ENCODE data around the gene NAPG. TPM values are rescaled to one million over a fixed set of nuclear protein-coding genes. Genes with fewer than 3 reads are reported as not detected.
"Not testable (repeated sequence)": the region's sequence is repeated elsewhere in the genome, so short reads cannot be mapped to it uniquely, and the experiment has no call there.

Gene NAPG
- total RNA-seq, 4 donors from 2014 or later, result 47.5 to 56.4 (median 53.1) TPM

DNA sequence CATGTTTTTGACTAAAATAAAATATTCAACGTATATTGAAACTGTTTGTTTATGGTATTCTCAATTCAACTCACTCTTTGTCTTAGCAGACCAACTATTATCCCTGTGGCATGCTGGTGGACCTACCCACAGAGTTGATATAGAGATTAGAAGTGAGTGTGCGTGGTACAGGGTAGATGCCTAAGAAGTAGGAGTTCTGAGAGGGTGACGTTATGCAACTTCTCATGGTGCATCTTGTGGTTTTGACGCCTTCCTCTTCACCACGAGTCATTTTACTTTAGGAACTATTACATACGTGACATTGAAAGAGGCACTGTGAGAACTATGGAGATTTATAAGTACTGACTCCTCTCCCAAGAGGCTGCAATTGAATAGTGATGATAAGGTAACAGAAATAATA lies 26.6 kb upstream of the NAPG start:
- no peaks in the 10 kb centered on the region for H3K36me3 ChIP-seq
- H3K27ac ChIP-seq, result no peak overlapping the region
- WGBS, 2 donors, result 83 to 88% methylated on average over 6 of the region's 6 CpGs
- intact Hi-C loops (cut with DNase I), result no loop called here
- no peaks in the 10 kb centered on the region for H3K4me1 ChIP-seq
- TF ChIP-seq, protein P1, sequence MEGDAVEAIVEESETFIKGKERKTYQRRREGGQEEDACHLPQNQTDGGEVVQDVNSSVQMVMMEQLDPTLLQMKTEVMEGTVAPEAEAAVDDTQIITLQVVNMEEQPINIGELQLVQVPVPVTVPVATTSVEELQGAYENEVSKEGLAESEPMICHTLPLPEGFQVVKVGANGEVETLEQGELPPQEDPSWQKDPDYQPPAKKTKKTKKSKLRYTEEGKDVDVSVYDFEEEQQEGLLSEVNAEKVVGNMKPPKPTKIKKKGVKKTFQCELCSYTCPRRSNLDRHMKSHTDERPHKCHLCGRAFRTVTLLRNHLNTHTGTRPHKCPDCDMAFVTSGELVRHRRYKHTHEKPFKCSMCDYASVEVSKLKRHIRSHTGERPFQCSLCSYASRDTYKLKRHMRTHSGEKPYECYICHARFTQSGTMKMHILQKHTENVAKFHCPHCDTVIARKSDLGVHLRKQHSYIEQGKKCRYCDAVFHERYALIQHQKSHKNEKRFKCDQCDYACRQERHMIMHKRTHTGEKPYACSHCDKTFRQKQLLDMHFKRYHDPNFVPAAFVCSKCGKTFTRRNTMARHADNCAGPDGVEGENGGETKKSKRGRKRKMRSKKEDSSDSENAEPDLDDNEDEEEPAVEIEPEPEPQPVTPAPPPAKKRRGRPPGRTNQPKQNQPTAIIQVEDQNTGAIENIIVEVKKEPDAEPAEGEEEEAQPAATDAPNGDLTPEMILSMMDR (IDR thresholded peaks at IDR 0.05), result no peak
- TF ChIP-seq POLR2A (IDR thresholded peaks at IDR 0.05), result no peak
- no peak for DNase-seq
- no peaks in the 10 kb centered on the region for H3K9me3 ChIP-seq
- H3K27me3 ChIP-seq, result no peaks in the 10 kb centered on the region
- no peak overlapping the region for H3K4me3 ChIP-seq (replicated peaks in 1 of 3)

DNA sequence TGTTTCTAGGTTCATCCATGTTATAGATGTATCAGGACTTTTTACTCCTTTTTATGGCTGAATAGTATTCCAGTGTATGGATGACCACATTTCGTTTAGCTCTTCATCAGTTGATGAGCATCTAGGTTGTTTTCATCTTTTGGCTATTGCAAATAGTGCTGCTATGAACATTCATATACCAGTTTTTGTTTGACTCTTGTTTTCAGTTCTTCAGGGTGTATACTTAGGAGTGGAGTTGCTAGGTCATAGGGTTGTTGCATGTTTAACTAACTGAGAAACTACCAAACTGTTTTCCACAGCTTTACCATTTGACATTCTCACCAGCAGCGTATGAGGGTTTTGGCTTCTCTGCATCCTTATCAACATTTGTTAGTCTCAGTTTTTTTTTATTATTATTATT lies 25.8 kb upstream of the NAPG start:
- Histone ChIP-seq H3K27ac (no peak overlapping the region), H3K4me1 (no peaks in the 10 kb centered on the region), H3K9me3 (no peaks in the 10 kb centered on the region), H3K27me3 (no peaks in the 10 kb centered on the region), H3K36me3 (no peaks in the 10 kb centered on the region), H3K4me3 (replicated peaks in 1 of 3) (no peak overlapping the region)
- TF ChIP-seq POLR2A (IDR thresholded peaks at IDR 0.05), result no peak
- TF ChIP-seq, protein P1 (IDR thresholded peaks at IDR 0.05), result no peak
- WGBS, 2 donors, result 77 to 91% methylated on average over 2 of the region's 2 CpGs
- no peak for DNase-seq
- intact Hi-C loops (cut with DNase I), result no loop called here

DNA sequence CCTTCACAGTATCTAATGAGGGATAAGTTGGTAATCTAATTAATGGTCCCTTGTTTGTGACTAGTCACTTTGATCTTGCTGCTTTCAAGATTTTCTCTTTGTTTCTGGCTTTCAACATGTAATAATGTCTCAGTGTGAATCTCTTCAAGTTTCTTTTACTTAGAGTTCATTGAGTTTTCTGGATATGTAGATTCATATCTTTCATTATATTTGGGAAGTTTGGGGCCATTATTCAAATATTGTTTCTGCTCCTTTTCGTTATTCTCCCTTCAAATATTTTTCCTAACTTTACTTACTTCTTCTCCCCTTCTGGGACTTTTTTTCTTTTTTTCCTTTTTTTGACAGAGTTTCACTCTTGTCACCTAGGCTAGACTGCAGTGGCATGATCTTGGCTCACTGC lies 21.1 kb upstream of the NAPG start:
- H3K36me3 ChIP-seq, result no peaks in the 10 kb centered on the region
- no peaks in the 10 kb centered on the region for H3K4me1 ChIP-seq
- no peak overlapping the region for H3K27ac ChIP-seq
- intact Hi-C loops (cut with DNase I), result no loop called here
- no peak for DNase-seq
- WGBS, 2 donors, result 81 to 88% methylated on average over 1 of the region's 1 CpG
- TF ChIP-seq POLR2A (IDR thresholded peaks at IDR 0.05), result no peak
- TF ChIP-seq, protein P1 (IDR thresholded peaks at IDR 0.05), result no peak
- H3K9me3 ChIP-seq, result no peaks in the 10 kb centered on the region
- H3K27me3 ChIP-seq, result no peaks in the 10 kb centered on the region
- no peak overlapping the region for H3K4me3 ChIP-seq (replicated peaks in 1 of 3)

DNA sequence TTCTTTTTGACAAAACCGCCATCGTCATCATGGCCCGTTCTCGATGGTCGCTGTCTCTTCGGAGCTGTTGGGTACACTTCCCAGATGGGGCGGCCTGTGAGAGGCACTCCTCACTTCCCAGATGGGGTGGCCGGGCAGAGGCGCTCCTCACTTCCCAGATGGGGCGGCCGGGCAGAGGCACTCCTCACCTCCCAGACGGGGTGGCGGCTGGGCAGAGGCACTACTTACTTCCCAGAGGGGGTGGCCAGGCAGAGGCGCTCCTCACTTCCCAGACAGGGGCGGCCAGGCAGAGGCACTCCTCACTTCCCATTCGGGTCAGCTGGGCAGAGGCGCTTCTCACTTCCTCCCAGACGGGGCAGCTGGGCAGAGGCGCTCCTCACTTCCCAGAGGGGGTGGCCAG lies 19.9 kb upstream of the NAPG start:
- WGBS, 2 donors, result 88 to 97% methylated on average over 13 to 19 of the region's 19 CpGs
- intact Hi-C loops (cut with DNase I); H3K4me1 ChIP-seq; H3K27me3 ChIP-seq; H3K36me3 ChIP-seq; H3K27ac ChIP-seq; H3K9me3 ChIP-seq; H3K4me3 ChIP-seq (replicated peaks in 1 of 3); DNase-seq: not testable (repeated sequence)

DNA sequence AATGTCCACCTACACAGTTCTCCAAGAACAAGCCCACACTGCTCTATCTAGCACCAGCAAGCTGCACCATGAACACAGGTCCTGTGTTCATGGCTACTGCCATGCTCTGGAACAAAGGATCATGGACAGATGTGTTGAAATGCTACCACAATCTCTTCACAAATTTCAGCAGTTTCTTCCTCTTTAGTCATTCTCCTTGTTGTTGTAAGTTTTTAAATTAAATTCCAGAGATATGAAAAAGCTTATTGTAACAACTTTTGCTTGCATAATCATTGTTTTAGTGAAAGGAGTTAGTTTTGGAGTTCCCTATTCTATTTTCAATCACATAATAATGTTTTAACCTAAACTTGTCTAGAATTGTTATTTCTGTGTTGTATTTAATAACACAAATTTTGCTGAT lies 17.2 kb upstream of the NAPG start:
- TF ChIP-seq, protein P1 (IDR thresholded peaks at IDR 0.05), result no peak
- TF ChIP-seq POLR2A (IDR thresholded peaks at IDR 0.05), result no peak
- intact Hi-C loops (cut with DNase I), result no loop called here
- Histone ChIP-seq H3K27ac (no peak overlapping the region), H3K36me3 (no peaks in the 10 kb centered on the region), H3K27me3 (no peaks in the 10 kb centered on the region), H3K4me1 (no peaks in the 10 kb centered on the region), H3K4me3 (replicated peaks in 1 of 3) (no peak overlapping the region), H3K9me3 (no peaks in the 10 kb centered on the region)
- no peak for DNase-seq

DNA sequence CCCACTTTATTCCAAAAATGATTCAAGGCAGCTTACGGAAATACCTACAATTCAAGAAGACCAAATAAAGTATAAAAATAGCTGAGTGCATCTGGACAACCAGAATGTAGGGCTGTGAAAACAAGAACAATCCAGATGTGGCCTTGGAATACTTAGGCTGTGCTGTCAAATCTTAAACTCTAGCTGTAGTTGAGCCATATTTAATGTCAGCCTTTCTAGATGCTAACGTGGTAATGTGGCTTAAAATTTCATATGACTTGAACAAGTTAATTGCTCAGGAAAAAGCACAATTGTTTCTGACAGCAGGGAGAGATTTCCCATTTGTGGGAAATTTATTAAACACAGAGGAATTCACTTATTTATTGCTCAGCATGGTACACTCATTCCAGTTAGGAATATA lies 14.6 kb upstream of the NAPG start:
- intact Hi-C loops (cut with DNase I), result loop anchor here (10.0 kb wide), 1 partner anchor 56 kb away; the partner anchor contains the start of gene APCDD1
- TF ChIP-seq, protein P1 (IDR thresholded peaks at IDR 0.05), result no peak
- TF ChIP-seq POLR2A (IDR thresholded peaks at IDR 0.05), result no peak
- Histone ChIP-seq H3K36me3 (no peaks in the 10 kb centered on the region), H3K27ac (no peak overlapping the region), H3K9me3 (no peaks in the 10 kb centered on the region), H3K4me1 (no peaks in the 10 kb centered on the region), H3K4me3 (replicated peaks in 1 of 3) (no peak overlapping the region), H3K27me3 (no peaks in the 10 kb centered on the region)
- WGBS, 2 donors, result 83 to 85% methylated on average over 2 of the region's 2 CpGs
- DNase-seq, result no peak
